Endodermal cell (in vitro differentiated cells): Measurements from ENCODE around the gene ITGAD. TPM values are rescaled to one million over a fixed set of nuclear protein-coding genes. Genes with fewer than 3 reads are reported as not detected.

Experiments
- DNase-seq: peaks from one replicate; pipeline ENCODE4 v3.0.0-alpha.2; 2017
- H3K27ac ChIP-seq: 2 replicates; pipeline ENCODE4 v1.5.1; 2013; ENCODE audit warnings: mild to moderate bottlenecking, low read depth, low read length, moderate library complexity
- H3K27me3 ChIP-seq: 2 replicates; pipeline ENCODE4 v1.6.1; 2013; ENCODE audit warnings: mild to moderate bottlenecking, low read length, moderate library complexity; ENCODE audit not compliant: insufficient read depth, control insufficient read depth, poor library complexity, severe bottlenecking
- H3K36me3 ChIP-seq: 2 replicates; pipeline ENCODE4 v1.7.0; 2013; ENCODE audit warnings: mild to moderate bottlenecking, low read length, moderate library complexity; ENCODE audit not compliant: control insufficient read depth, insufficient read depth
- H3K4me1 ChIP-seq: one replicate; pipeline ENCODE4 v1.7.0; 2013; ENCODE audit warnings: low read length; ENCODE audit not compliant: control insufficient read depth, insufficient read depth
- H3K4me3 ChIP-seq: 2 replicates; pipeline ENCODE4 v1.5.1; 2013; ENCODE audit warnings: mild to moderate bottlenecking, low read length, moderate library complexity
- H3K9ac ChIP-seq: 2 replicates; pipeline ENCODE4 v1.6.1; 2013; ENCODE audit warnings: mild to moderate bottlenecking, low read length, moderate library complexity; ENCODE audit not compliant: poor library complexity, severe bottlenecking; ENCODE audit errors: extremely low read depth
- H3K9me3 ChIP-seq: 2 replicates; pipeline ENCODE4 v1.6.1; 2013; ENCODE audit warnings: mild to moderate bottlenecking, low read length, moderate library complexity; ENCODE audit not compliant: control insufficient read depth
- H3K27ac Mint-ChIP-seq: 2 replicates; pipeline ENCODE4 v1.8.0; 2020; ENCODE audit warnings: mixed read lengths
- H3K27me3 Mint-ChIP-seq: 2 replicates; pipeline ENCODE4 v1.8.0; 2021; ENCODE audit warnings: mild to moderate bottlenecking, mixed read lengths; ENCODE audit not compliant: insufficient read depth
- H3K36me3 Mint-ChIP-seq: 2 replicates; pipeline ENCODE4 v1.8.0; 2020; ENCODE audit warnings: low read depth, mixed read lengths
- H3K4me1 Mint-ChIP-seq: 2 replicates; pipeline ENCODE4 v1.8.0; 2020; ENCODE audit warnings: mixed read lengths
- H3K4me3 Mint-ChIP-seq: 2 replicates; pipeline ENCODE4 v1.8.0; 2020; ENCODE audit warnings: mild to moderate bottlenecking, moderate library complexity, mixed read lengths
- H3K9me3 Mint-ChIP-seq: 2 replicates; pipeline ENCODE4 v1.8.0; 2020; ENCODE audit warnings: mild to moderate bottlenecking, mixed read lengths
- WGBS, 2 experiments: methylation state at CpG; one replicate each; pipeline versions ENCODE4 v1.1.5 to v1.1.7; 2013; ENCODE audit warnings: missing lambda C conversion rate in 2 of 2, mixed read lengths in 1 of 2; ENCODE audit not compliant: insufficient coverage in 1 of 2, insufficient read length in 1 of 2; 5-methylcytosine and 5-hydroxymethylcytosine counted together
- total RNA-seq, 2 donors: library from RNA; stranded (reverse); fragmentation: NEBNext Ultra II Directional in 1 of 2; extraction: Animal tissue kit (Norgen Biotek cat#: 25700) in 1 of 2; gene quantifications; 2 replicates in 1 of 2; 3 replicates in 1 of 2; pipeline ENCODE4 v1.2.1, GENCODE V29; 2021
- TF ChIP-seq, protein P1 (sequence below): fragments of 200-600 bp; sonication (generic); conservative IDR thresholded peaks from 2 replicates; pipeline ENCODE4 v1.5.0; 2021; ENCODE audit warnings: antibody characterized with exemption, mild to moderate bottlenecking

Gene ITGAD
- total RNA-seq, 2 donors from 2014 or later = not detected

DNA sequence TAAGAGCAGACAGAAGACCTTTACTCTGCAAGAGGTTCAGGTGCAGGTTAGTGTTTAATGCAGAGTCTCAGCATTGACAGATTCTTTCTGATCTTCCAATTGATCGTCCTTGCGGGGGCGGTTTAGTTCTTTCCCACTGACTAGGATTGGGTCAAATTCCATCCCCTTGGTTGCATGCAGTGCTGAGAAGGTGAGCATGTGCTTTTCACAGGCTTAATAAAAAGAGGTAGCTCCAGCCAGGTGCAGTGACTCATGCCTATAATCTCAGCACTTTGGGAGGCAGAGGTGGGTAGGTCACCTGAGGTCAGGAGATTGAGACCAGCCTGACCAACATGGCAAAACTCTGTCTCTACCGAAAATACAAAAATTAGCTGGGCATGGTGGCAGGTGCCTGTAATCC lies 7.5 kb upstream of the ITGAD start:
- no peaks in the 10 kb centered on the region for H3K4me1 Mint-ChIP-seq

DNA sequence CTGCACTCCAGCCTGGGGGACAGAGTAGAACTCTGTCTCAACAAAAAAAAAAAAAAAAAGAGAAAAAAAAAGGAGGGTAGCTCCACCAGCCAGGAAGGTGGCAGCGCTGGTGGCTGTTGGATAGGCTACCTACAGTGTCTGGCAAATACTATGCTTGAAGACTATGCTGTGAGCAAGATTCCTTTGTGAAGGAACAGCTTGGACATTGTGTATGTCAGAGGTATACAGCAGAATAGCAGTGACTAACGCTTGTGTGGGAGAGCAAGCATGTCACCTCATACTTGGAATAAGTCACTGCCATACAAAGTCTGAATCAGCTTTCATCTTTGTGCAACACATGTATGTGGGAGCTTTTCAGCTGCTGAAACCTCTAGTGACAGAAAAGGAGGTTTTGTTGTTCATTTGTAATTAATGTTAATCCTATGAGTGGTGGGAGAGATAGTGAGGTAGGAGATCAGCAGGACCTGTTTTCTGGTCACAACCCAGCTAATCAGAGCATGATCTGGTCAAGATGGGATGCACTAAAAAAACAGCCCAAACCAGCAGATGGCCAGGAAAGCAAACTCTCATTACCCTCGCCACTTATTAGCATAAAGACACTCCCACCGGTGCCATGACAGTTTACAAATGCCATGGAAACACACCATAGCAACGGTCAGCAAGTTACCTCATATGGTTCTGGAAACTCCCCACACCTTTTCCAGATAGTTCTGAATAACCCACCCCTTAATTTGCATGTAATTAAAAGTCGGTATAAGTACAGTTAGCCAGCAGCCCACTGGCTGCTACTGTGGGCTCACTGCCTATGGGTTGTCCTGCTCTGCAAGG lies 6.8 kb upstream of the ITGAD start:
- Mint-ChIP-seq H3K4me1 (no peaks in the 10 kb centered on the region), H3K36me3 (no peaks in the 10 kb centered on the region), H3K27me3 (peaks cover 18% of the 10 kb centered on the region), H3K27ac (no peak overlapping the region), H3K4me3 (no peak overlapping the region), H3K9me3 (peaks cover 3% of the 10 kb centered on the region)
- H3K4me1 ChIP-seq = peaks cover 2% of the 10 kb centered on the region
- H3K36me3 ChIP-seq = no peaks in the 10 kb centered on the region
- no peak overlapping the region for H3K27ac ChIP-seq
- DNase-seq = peak; percentile 69
- peaks cover 5% of the 10 kb centered on the region for H3K27me3 ChIP-seq
- WGBS, 2 experiments = 72 to 78% methylated on average over 4 to 6 of the region's 6 CpGs
- TF ChIP-seq, protein P1, sequence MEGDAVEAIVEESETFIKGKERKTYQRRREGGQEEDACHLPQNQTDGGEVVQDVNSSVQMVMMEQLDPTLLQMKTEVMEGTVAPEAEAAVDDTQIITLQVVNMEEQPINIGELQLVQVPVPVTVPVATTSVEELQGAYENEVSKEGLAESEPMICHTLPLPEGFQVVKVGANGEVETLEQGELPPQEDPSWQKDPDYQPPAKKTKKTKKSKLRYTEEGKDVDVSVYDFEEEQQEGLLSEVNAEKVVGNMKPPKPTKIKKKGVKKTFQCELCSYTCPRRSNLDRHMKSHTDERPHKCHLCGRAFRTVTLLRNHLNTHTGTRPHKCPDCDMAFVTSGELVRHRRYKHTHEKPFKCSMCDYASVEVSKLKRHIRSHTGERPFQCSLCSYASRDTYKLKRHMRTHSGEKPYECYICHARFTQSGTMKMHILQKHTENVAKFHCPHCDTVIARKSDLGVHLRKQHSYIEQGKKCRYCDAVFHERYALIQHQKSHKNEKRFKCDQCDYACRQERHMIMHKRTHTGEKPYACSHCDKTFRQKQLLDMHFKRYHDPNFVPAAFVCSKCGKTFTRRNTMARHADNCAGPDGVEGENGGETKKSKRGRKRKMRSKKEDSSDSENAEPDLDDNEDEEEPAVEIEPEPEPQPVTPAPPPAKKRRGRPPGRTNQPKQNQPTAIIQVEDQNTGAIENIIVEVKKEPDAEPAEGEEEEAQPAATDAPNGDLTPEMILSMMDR = no peak
- no peak overlapping the region for H3K9ac ChIP-seq
- H3K9me3 ChIP-seq = no peaks in the 10 kb centered on the region
- H3K4me3 ChIP-seq = no peak overlapping the region

More for the DNA sequence above, 7.5 kb upstream of the ITGAD start:
- Histone ChIP-seq H3K36me3 (no peaks in the 10 kb centered on the region), H3K4me1 (peaks cover 2% of the 10 kb centered on the region), H3K9me3 (no peaks in the 10 kb centered on the region), H3K27ac (no peak overlapping the region), H3K4me3 (no peak overlapping the region), H3K9ac (no peak overlapping the region), H3K27me3 (peaks cover 5% of the 10 kb centered on the region)
- Mint-ChIP-seq H3K36me3 (no peaks in the 10 kb centered on the region), H3K4me3 (no peak overlapping the region), H3K27ac (no peak overlapping the region), H3K27me3 (peaks cover 22% of the 10 kb centered on the region), H3K9me3 (peaks cover 3% of the 10 kb centered on the region)
- no peak for DNase-seq
- WGBS, 2 experiments = 88 to 95% methylated on average over 3 to 4 of the region's 4 CpGs
- TF ChIP-seq, protein P1 = no peak

DNA sequence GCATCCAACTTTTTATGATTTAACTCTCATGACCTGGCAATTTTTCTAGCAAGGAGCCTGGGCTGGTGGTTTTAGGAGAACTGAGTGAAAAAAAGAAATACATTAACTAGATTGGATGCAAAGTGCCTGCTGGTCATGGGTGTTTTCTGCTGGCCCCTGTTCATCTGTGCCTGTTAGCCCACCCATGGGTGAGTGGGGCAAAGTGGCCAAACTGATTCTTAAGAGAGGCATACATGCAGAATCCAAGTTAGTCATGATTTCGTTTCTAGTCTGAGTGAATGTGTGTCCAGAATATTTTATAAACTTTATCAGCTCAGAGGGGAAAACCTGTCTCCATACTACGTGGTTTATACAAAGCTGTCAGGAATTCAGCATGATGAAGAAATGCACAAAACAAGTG lies 4.6 kb upstream of the ITGAD start:
- H3K36me3 Mint-ChIP-seq = no peaks in the 10 kb centered on the region
- no peak overlapping the region for H3K27ac Mint-ChIP-seq
- no peak for DNase-seq

More for the DNA sequence above, 4.6 kb upstream of the ITGAD start:
- Mint-ChIP-seq H3K4me1 (peaks cover 4% of the 10 kb centered on the region), H3K9me3 (peaks cover 3% of the 10 kb centered on the region), H3K4me3 (no peak overlapping the region), H3K27me3 (peaks cover 9% of the 10 kb centered on the region)
- Histone ChIP-seq H3K4me1 (peaks cover 2% of the 10 kb centered on the region), H3K27me3 (peaks cover 2% of the 10 kb centered on the region), H3K27ac (no peak overlapping the region), H3K9me3 (no peaks in the 10 kb centered on the region), H3K4me3 (no peak overlapping the region), H3K36me3 (no peaks in the 10 kb centered on the region), H3K9ac (no peak overlapping the region)
- TF ChIP-seq, protein P1 = no peak
- 82 to 87% methylated on average over 2 of the region's 2 CpGs for WGBS, 2 experiments
